BLaER1 treated with 17β-estradiol and CSF1 and Interleukin-3, amounts not matched to agents 10 nM and 100 nM (cell line): ENCODE data around the gene PPT1.
A peak's percentile ranks its signal among the peaks of the same experiment; 100 is the strongest.

Experiments used
- H3K27ac ChIP-seq, 11 experiments: shearing (Covaris generic); formaldehyde crosslinking; 2 replicates each; pipeline ENCODE4 v1.8.1; 2022
- H3K27me3 ChIP-seq, 11 experiments: shearing (Covaris generic); formaldehyde crosslinking; 2 replicates each; pipeline ENCODE4 v1.8.1; 2022
- H3K36me3 ChIP-seq, 11 experiments: shearing (Covaris generic); formaldehyde crosslinking; 2 replicates each; pipeline ENCODE4 v1.8.1; 2022
- H3K4me1 ChIP-seq, 10 experiments: shearing (Covaris generic); formaldehyde crosslinking; 2 replicates each; pipeline ENCODE4 v1.8.1; 2022
- H3K4me2 ChIP-seq, 11 experiments: shearing (Covaris generic); formaldehyde crosslinking; 2 replicates each; pipeline ENCODE4 v1.8.1; 2022
- H3K4me3 ChIP-seq, 10 experiments: shearing (Covaris generic); formaldehyde crosslinking; 2 replicates each; pipeline ENCODE4 v1.8.1; 2022
- H3K9ac ChIP-seq, 11 experiments: shearing (Covaris generic); formaldehyde crosslinking; 2 replicates each; pipeline ENCODE4 v1.8.1; 2022
- H3K9me3 ChIP-seq, 11 experiments: shearing (Covaris generic); formaldehyde crosslinking; replicated peaks in 1 of 11; 2 replicates each; pipeline ENCODE4 v1.8.1; 2022
- H4K20me1 ChIP-seq, 11 experiments: shearing (Covaris generic); formaldehyde crosslinking; 2 replicates each; pipeline ENCODE4 v1.8.1; 2022
- Cebpa-rat ChIP-seq, 11 experiments: shearing (Covaris generic); IDR thresholded peaks; 2 replicates each; pipeline ENCODE4 v1.8.1; 2022

PPT1 gene

GRCh38 chr1:40064797-40065499 lies 32.1 kb downstream of the PPT1 start:
- Histone ChIP-seq H3K4me1 (peaks cover 76 to 100% (median 84%) of the 10 kb centered on the region in 10 experiments), H3K27ac (peak overlapping the region; percentile 78 to 99 (median 97)), H3K4me2 (peak overlapping the region; percentile 78 to 100 (median 90)), H3K4me3 (peak overlapping the region in 8 of 10 experiments; percentile 12 to 46 (median 23); a peak in 9 of 20 replicates), H3K27me3 (no peaks in the 10 kb centered on the region), H3K9ac (peak overlapping the region; percentile 54 to 85 (median 75)), H3K36me3 (peaks cover 92 to 98% (median 97%) of the 10 kb centered on the region in 11 experiments), H3K9me3 (peaks cover 0 to 3% (median 0%) of the 10 kb centered on the region in 11 experiments; a peak in 1 of 22 replicates), H4K20me1 (peaks cover 0 to 84% (median 0%) of the 10 kb centered on the region in 11 experiments; a peak in 3 of 22 replicates)
- no peak for TF ChIP-seq Cebpa-rat (IDR thresholded peaks at IDR 0.05)

- Histone ChIP-seq H3K9me3 (peaks cover 0 to 3% (median 0%) of the 10 kb centered on the region in 11 experiments; a peak in 1 of 22 replicates), H3K27me3 (no peaks in the 10 kb centered on the region), H3K4me3 (peak overlapping the region; percentile 29 to 57 (median 46); a peak in 17 of 20 replicates), H3K36me3 (peaks cover 68 to 95% (median 80%) of the 10 kb centered on the region in 11 experiments), H3K27ac (peak overlapping the region; percentile 75 to 99 (median 97); a peak in 21 of 22 replicates), H4K20me1 (peaks cover 0 to 94% (median 0%) of the 10 kb centered on the region in 11 experiments; a peak in 6 of 22 replicates), H3K4me2 (peak overlapping the region; percentile 78 to 100 (median 91)), H3K9ac (peak overlapping the region; percentile 73 to 87 (median 84); a peak in 21 of 22 replicates), H3K4me1 (peaks cover 90 to 100% (median 97%) of the 10 kb centered on the region in 10 experiments)
- no peak for TF ChIP-seq Cebpa-rat (IDR thresholded peaks at IDR 0.05)
Observed at GRCh38 chr1:40059960-40060750, 36.9 kb downstream of the PPT1 start.

DNA sequence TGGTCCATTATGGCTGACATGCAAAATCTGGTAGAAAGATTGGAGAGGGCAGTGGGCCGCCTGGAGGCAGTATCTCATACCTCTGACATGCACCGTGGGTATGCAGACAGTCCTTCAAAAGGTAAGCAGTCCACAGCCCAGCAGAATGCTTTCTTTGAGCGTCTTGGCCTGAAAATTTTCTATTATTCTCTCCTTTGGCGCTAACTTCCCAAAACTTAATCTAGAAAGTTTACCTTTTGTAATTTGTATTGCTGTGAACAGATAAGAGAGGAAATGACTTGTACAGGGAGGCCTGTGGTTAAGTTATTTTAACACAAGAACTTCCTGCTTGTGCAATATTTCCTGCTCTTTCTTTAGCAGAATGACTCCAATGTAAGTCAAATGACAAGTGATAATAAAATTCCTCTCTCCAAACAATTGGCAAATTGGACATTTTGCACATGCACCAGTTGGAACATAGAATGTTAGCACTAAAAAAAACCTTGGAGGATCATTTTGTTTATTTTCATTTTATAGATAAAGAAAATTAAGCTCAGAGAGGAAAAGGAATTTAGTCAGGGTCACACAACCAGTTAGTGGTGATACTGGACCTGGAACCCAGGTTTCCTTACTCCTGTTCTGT lies 37.6 kb downstream of the PPT1 start:
- Histone ChIP-seq H3K4me2 (peak overlapping the region; percentile 78 to 100 (median 91)), H3K4me3 (peak overlapping the region; percentile 29 to 57 (median 46); a peak in 17 of 20 replicates), H3K9ac (peak overlapping the region; percentile 73 to 87 (median 84); a peak in 21 of 22 replicates), H4K20me1 (peaks cover 0 to 97% (median 0%) of the 10 kb centered on the region in 11 experiments; a peak in 6 of 22 replicates), H3K9me3 (peaks cover 0 to 3% (median 0%) of the 10 kb centered on the region in 11 experiments; a peak in 1 of 22 replicates), H3K36me3 (peaks cover 71 to 98% (median 83%) of the 10 kb centered on the region in 11 experiments), H3K27ac (peak overlapping the region; percentile 75 to 99 (median 97); a peak in 21 of 22 replicates), H3K27me3 (no peaks in the 10 kb centered on the region), H3K4me1 (peaks cover 83 to 100% (median 98%) of the 10 kb centered on the region in 10 experiments)
- TF ChIP-seq Cebpa-rat (IDR thresholded peaks at IDR 0.05), result peak in 9 of 11 experiments; percentile 58 to 98 (median 88); a peak in 15 of 22 replicates

DNA sequence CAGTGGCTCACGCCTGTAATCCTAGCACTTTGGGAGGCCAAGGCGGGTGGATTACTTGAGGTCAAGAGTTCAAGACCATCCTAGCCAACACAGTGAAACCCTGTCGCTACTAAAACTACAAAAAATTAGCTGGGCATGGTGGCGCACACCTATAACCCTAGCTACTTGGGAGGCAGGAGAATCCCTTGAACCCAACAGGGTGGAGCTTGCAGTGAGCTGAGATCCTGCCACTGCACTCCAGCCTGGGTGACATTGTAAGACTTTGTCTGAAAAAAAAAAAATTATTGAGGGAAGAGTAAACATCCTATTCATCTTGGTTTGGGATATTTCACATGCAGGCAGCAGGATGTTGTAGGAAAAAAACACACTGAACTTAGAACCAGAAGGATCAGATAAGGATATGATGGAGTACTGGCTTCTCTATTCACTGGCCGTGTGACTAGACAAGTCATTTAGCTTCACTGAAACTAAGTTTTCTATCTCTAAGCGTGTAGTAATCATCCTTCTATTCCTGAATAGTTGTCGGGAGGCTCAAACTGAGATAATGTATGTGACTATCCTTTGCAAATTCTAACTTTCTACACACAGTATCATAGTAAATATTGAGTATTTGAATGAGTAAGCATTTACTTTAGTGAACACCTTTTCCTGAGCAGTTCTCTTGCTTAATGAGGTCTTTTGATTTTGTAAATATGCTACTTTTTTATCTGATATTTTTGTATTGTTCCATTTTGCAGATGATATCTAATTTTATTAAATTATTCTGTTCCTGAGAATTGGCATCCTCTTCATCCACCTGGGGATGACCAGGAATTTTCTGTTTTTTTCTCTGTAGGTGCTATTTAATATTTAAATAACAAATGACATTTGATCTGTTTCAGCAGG lies 38.4 kb downstream of the PPT1 start:
- Histone ChIP-seq H3K4me3 (peak overlapping the region; percentile 29 to 57 (median 46); a peak in 16 of 20 replicates), H3K9ac (peak overlapping the region; percentile 73 to 87 (median 84); a peak in 21 of 22 replicates), H4K20me1 (peaks cover 0 to 99% (median 0%) of the 10 kb centered on the region in 11 experiments; a peak in 7 of 22 replicates), H3K27me3 (no peaks in the 10 kb centered on the region), H3K27ac (peak overlapping the region; percentile 75 to 99 (median 97); a peak in 21 of 22 replicates), H3K4me2 (peak overlapping the region; percentile 78 to 100 (median 91)), H3K36me3 (peaks cover 69 to 97% (median 83%) of the 10 kb centered on the region in 11 experiments), H3K9me3 (no peaks in the 10 kb centered on the region), H3K4me1 (peaks cover 75 to 100% (median 97%) of the 10 kb centered on the region in 10 experiments)
- no peak for TF ChIP-seq Cebpa-rat (IDR thresholded peaks at IDR 0.05)

- H3K9me3 ChIP-seq, result no peaks in the 10 kb centered on the region
- peaks cover 0 to 99% (median 0%) of the 10 kb centered on the region in 11 experiments; a peak in 9 of 22 replicates for H4K20me1 ChIP-seq
- no peaks in the 10 kb centered on the region for H3K27me3 ChIP-seq
- H3K4me3 ChIP-seq, result peak overlapping the region in 6 of 10 experiments; percentile 20 to 57 (median 46); a peak in 7 of 20 replicates
- peak overlapping the region; percentile 75 to 99 (median 97); a peak in 21 of 22 replicates for H3K27ac ChIP-seq
- TF ChIP-seq Cebpa-rat (IDR thresholded peaks at IDR 0.05), result no peak
- peaks cover 74 to 100% (median 97%) of the 10 kb centered on the region in 10 experiments for H3K4me1 ChIP-seq
- H3K4me2 ChIP-seq, result peak overlapping the region; percentile 78 to 100 (median 91)
- peak overlapping the region in 10 of 11 experiments; percentile 73 to 87 (median 84); a peak in 18 of 22 replicates for H3K9ac ChIP-seq
- peaks cover 66 to 97% (median 83%) of the 10 kb centered on the region in 11 experiments for H3K36me3 ChIP-seq
Observed at GRCh38 chr1:40058097-40058452, 39.0 kb downstream of the PPT1 start.

DNA sequence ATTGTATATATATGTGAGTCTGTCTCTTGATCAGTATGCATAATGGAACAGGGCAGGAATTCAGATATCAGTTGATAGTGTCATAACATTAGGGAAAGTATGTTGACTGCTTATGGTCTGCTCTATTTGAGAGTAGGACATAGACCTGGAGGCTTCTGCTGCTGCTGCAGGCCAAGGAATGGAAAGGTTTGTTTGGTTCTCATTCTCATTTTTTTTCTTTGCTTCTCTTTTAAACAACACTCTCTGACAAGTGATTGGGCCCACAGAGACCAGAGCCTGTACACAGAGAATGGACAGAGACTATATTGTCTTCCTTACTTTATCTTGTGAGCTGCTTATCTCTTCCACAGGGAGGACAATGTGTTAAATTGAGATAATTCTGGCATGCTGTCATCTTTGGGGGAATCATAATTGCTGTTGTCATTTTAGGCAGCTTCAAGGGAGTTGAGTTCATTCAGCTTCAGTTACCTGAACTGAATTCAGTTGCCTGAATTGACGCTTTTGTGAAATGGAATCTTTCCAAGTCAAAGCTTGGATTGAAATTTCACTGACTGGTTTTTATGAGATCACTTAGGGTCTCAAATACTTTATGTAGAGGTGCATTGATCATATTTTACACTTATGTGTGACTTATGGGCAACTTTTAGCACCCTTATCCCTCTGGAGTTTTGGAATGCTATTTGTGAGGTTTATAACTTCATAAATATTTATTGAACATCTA lies 39.6 kb downstream of the PPT1 start:
- Histone ChIP-seq H3K4me2 (peak overlapping the region; percentile 78 to 100 (median 91); a peak in 21 of 22 replicates), H3K27ac (peak overlapping the region; percentile 75 to 99 (median 97); a peak in 21 of 22 replicates)

More for the DNA sequence above, 39.6 kb downstream of the PPT1 start:
- no peak for TF ChIP-seq Cebpa-rat (IDR thresholded peaks at IDR 0.05)
- H3K4me1 ChIP-seq, result peaks cover 69 to 100% (median 97%) of the 10 kb centered on the region in 10 experiments
- H4K20me1 ChIP-seq, result peaks cover 0 to 99% (median 0%) of the 10 kb centered on the region in 11 experiments; a peak in 9 of 22 replicates
- no peaks in the 10 kb centered on the region for H3K9me3 ChIP-seq
- peak overlapping the region in 1 of 10 experiments; percentile 21; a peak in 2 of 20 replicates for H3K4me3 ChIP-seq
- no peaks in the 10 kb centered on the region for H3K27me3 ChIP-seq
- peak overlapping the region; percentile 5 to 87 (median 82); a peak in 21 of 22 replicates for H3K9ac ChIP-seq
- peaks cover 60 to 95% (median 81%) of the 10 kb centered on the region in 11 experiments for H3K36me3 ChIP-seq
